Measurements from ENCODE around the gene SKAP1.

DNA sequence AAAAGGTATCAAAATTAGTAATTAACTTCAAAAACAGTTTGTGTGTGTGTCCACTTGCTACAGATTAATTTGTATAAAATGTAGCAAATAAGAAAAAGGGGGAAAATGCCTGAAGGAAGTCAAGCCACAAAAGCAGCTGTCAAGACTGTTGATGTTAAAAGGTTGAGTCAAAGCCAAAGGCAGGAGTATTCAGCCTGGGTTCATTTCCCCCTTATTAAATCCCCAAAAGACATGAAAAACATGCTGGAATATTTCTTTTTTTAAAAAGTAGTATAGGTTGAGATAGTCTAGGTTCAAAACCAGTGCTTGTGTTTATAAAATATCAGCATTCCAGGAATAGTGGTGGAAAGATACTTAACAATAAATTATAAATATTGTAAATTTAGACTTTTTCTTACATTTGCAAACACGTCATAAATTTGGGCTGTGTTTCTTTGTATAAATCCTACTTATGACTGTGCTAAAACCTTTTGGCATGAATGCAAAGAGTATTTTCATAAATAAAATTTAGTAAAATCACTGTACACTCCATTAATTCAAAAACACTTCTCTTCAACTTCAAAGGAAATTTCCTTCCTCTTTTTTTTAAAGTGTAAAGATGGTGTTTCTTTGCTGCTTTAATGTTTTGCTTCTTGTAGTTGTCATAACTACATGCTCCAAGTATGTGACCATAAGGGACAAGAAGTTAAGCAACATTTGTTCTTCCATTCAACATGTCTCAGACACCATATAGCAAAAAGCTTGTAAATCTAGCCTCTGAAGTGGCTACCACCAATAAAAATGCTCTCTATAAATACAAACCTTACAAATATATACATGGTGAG is 72.0 kb downstream of the SKAP1 start:
- TF ChIP-seq, protein P1, sequence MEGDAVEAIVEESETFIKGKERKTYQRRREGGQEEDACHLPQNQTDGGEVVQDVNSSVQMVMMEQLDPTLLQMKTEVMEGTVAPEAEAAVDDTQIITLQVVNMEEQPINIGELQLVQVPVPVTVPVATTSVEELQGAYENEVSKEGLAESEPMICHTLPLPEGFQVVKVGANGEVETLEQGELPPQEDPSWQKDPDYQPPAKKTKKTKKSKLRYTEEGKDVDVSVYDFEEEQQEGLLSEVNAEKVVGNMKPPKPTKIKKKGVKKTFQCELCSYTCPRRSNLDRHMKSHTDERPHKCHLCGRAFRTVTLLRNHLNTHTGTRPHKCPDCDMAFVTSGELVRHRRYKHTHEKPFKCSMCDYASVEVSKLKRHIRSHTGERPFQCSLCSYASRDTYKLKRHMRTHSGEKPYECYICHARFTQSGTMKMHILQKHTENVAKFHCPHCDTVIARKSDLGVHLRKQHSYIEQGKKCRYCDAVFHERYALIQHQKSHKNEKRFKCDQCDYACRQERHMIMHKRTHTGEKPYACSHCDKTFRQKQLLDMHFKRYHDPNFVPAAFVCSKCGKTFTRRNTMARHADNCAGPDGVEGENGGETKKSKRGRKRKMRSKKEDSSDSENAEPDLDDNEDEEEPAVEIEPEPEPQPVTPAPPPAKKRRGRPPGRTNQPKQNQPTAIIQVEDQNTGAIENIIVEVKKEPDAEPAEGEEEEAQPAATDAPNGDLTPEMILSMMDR (IDR thresholded peaks at IDR 0.05) = no peak
- no peak for TF ChIP-seq POLR2A (IDR thresholded peaks at IDR 0.05)
- no peak for TF ChIP-seq POLR2AphosphoS5 (IDR thresholded peaks at IDR 0.05)
- TF ChIP-seq EP300 (IDR thresholded peaks at IDR 0.05; ENCODE audit: low read depth) = no peak
